Neural progenitor cell (in vitro differentiated cells): Measurements from ENCODE around the gene ASRGL1. TPM values are rescaled to one million over a fixed set of nuclear protein-coding genes. Genes with fewer than 3 reads are reported as not detected.

Experiments used
- DNase-seq: peaks from one replicate; pipeline ENCODE4 v3.0.0-alpha.2; 2016; ENCODE audit warnings: low spot score
- H2AFZ ChIP-seq: fragments of 200-600 bp; sonication (generic); replicated peaks from 2 replicates; pipeline ENCODE4 v1.6.1; 2016; ENCODE audit warnings: antibody characterized with exemption
- H3F3A ChIP-seq: fragments of 200-600 bp; sonication (generic); 2 replicates; pipeline ENCODE4 v1.6.1; 2016; ENCODE audit warnings: antibody characterized with exemption, low read depth
- H3K27ac ChIP-seq: fragments of 200-600 bp; sonication (generic); 2 replicates; pipeline ENCODE4 v1.5.1; 2016; ENCODE audit warnings: mild to moderate bottlenecking
- H3K27me3 ChIP-seq: fragments of 200-600 bp; sonication (generic); 2 replicates; pipeline ENCODE4 v1.6.1; 2016; ENCODE audit warnings: mild to moderate bottlenecking, moderate library complexity
- H3K36me3 ChIP-seq: fragments of 200-600 bp; sonication (generic); 2 replicates; pipeline ENCODE4 v1.5.1; 2016
- H3K4me1 ChIP-seq: fragments of 200-600 bp; sonication (generic); 2 replicates; pipeline ENCODE4 v1.6.1; 2016; ENCODE audit warnings: mixed run types
- H3K4me2 ChIP-seq: fragments of 200-600 bp; sonication (generic); 2 replicates; pipeline ENCODE4 v1.6.1; 2016
- H3K4me3 ChIP-seq: fragments of 200-600 bp; sonication (generic); 2 replicates; pipeline ENCODE4 v1.5.1; 2016
- H3K79me2 ChIP-seq: fragments of 200-600 bp; sonication (generic); 2 replicates; pipeline ENCODE4 v1.6.1; 2016; ENCODE audit warnings: low read depth
- H3K9ac ChIP-seq: fragments of 200-600 bp; sonication (generic); 2 replicates; pipeline ENCODE4 v1.6.1; 2016
- H3K9me3 ChIP-seq: fragments of 200-600 bp; sonication (generic); 2 replicates; pipeline ENCODE4 v1.5.1; 2016; ENCODE audit warnings: low read depth
- H4K20me1 ChIP-seq: fragments of 200-600 bp; sonication (generic); 2 replicates; pipeline ENCODE4 v1.6.1; 2016; ENCODE audit warnings: low read depth
- H3K27ac Mint-ChIP-seq: 3 replicates; pipeline ENCODE4 v1.8.0; 2021; ENCODE audit warnings: mixed read lengths
- H3K27me3 Mint-ChIP-seq: 2 replicates; pipeline ENCODE4 v1.8.0; 2022; ENCODE audit warnings: low read depth, mild to moderate bottlenecking, inconsistent platforms, moderate library complexity, mixed read lengths; ENCODE audit not compliant: insufficient read depth
- H3K36me3 Mint-ChIP-seq: 3 replicates; pipeline ENCODE4 v1.8.0; 2021; ENCODE audit warnings: mixed read lengths
- H3K4me1 Mint-ChIP-seq: 3 replicates; pipeline ENCODE4 v1.8.0; 2021; ENCODE audit warnings: mixed read lengths
- H3K4me3 Mint-ChIP-seq: 3 replicates; pipeline ENCODE4 v1.8.0; 2021; ENCODE audit warnings: mild to moderate bottlenecking, moderate library complexity, mixed read lengths
- H3K9me3 Mint-ChIP-seq: 3 replicates; pipeline ENCODE4 v1.8.0; 2020; ENCODE audit warnings: mixed read lengths
- EZH2 ChIP-seq: fragments of 200-600 bp; sonication (generic); IDR thresholded peaks from 2 replicates; pipeline ENCODE4 v1.6.1; 2017; ENCODE audit warnings: antibody characterized with exemption, mild to moderate bottlenecking, moderate library complexity
- EZH2phosphoT487 ChIP-seq: fragments of 200-600 bp; sonication (generic); IDR thresholded peaks from 2 replicates; pipeline ENCODE4 v1.6.1; 2017; ENCODE audit warnings: antibody characterized with exemption
- total RNA-seq: library from RNA; depleted of rRNA; stranded (reverse); fragments of >200 nt; gene quantifications from 2 replicates; pipeline ENCODE4 v1.2.3, GENCODE V29; 2015; ENCODE audit warnings: low replicate concordance
- TF ChIP-seq, protein P1 (sequence below): fragments of 200-600 bp; sonication (generic); IDR thresholded peaks from 2 replicates; pipeline ENCODE4 v1.5.1; 2017; ENCODE audit warnings: antibody characterized with exemption, mild to moderate bottlenecking

Gene ASRGL1
- total RNA-seq, 1 donor from 2014 or later: 56.8 TPM

DNA sequence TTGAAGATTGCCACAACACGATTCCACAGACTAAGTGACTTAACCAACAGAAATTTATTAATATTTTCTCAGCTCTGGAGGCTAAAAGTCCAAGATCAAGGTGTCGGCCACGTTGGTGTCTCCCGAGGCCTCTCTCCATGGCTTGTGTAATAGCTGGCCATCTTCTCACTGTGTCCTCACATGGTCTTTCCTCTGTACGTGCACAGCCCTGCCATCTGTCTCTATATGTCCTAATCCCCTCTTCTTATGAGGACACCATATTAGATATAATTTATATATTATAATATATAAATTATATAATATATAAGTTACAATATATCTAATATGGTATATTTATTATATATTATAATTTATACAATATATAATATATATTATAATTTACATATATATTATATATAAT is 56.5 kb downstream of the ASRGL1 start:
- H3K27me3 ChIP-seq: no peaks in the 10 kb centered on the region
- no peak overlapping the region for H3K9ac ChIP-seq
- peaks cover 10% of the 10 kb centered on the region for H3F3A ChIP-seq
- H3K4me3 ChIP-seq: no peak overlapping the region
- Mint-ChIP-seq H3K9me3 (no peaks in the 10 kb centered on the region), H3K4me3 (no peak overlapping the region), H3K27me3 (peaks cover 11% of the 10 kb centered on the region), H3K27ac (no peak overlapping the region), H3K36me3 (no peaks in the 10 kb centered on the region), H3K4me1 (peaks cover 19% of the 10 kb centered on the region)
- H3K36me3 ChIP-seq: no peaks in the 10 kb centered on the region
- H3K4me2 ChIP-seq: no peak overlapping the region
- TF ChIP-seq, protein P1, sequence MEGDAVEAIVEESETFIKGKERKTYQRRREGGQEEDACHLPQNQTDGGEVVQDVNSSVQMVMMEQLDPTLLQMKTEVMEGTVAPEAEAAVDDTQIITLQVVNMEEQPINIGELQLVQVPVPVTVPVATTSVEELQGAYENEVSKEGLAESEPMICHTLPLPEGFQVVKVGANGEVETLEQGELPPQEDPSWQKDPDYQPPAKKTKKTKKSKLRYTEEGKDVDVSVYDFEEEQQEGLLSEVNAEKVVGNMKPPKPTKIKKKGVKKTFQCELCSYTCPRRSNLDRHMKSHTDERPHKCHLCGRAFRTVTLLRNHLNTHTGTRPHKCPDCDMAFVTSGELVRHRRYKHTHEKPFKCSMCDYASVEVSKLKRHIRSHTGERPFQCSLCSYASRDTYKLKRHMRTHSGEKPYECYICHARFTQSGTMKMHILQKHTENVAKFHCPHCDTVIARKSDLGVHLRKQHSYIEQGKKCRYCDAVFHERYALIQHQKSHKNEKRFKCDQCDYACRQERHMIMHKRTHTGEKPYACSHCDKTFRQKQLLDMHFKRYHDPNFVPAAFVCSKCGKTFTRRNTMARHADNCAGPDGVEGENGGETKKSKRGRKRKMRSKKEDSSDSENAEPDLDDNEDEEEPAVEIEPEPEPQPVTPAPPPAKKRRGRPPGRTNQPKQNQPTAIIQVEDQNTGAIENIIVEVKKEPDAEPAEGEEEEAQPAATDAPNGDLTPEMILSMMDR: no peak
- TF ChIP-seq EZH2: no peak
- no peak for TF ChIP-seq EZH2phosphoT487
- H2AFZ ChIP-seq: no peak overlapping the region
- H4K20me1 ChIP-seq: peaks cover 4% of the 10 kb centered on the region
- H3K27ac ChIP-seq: no peak overlapping the region
- H3K9me3 ChIP-seq: no peaks in the 10 kb centered on the region
- DNase-seq: no peak
- H3K4me1 ChIP-seq: peaks cover 5% of the 10 kb centered on the region
- no peaks in the 10 kb centered on the region for H3K79me2 ChIP-seq

- Mint-ChIP-seq H3K4me3 (peak overlapping the region; percentile 69), H3K27ac (no peak overlapping the region), H3K4me1 (peaks cover 25% of the 10 kb centered on the region), H3K36me3 (no peaks in the 10 kb centered on the region), H3K9me3 (no peaks in the 10 kb centered on the region), H3K27me3 (peaks cover 14% of the 10 kb centered on the region)
- no peaks in the 10 kb centered on the region for H3K79me2 ChIP-seq
- peak overlapping the region; percentile 82 for H3K4me2 ChIP-seq
- H3F3A ChIP-seq: peaks cover 10% of the 10 kb centered on the region
- H4K20me1 ChIP-seq: peaks cover 4% of the 10 kb centered on the region
- H3K9me3 ChIP-seq: no peaks in the 10 kb centered on the region
- no peak overlapping the region for H3K27ac ChIP-seq
- peak; percentile 87 for DNase-seq
- H3K4me1 ChIP-seq: peaks cover 5% of the 10 kb centered on the region
- TF ChIP-seq, protein P1: peak; percentile 85
- no peak for TF ChIP-seq EZH2
- no peak for TF ChIP-seq EZH2phosphoT487
- peak overlapping the region; percentile 46 for H3K4me3 ChIP-seq
- H3K36me3 ChIP-seq: no peaks in the 10 kb centered on the region
- H3K27me3 ChIP-seq: no peaks in the 10 kb centered on the region
- peak overlapping the region; percentile 92 for H2AFZ ChIP-seq
- H3K9ac ChIP-seq: no peak overlapping the region
Observed at GRCh38 chr11:62394825-62395538, 57.7 kb downstream of the ASRGL1 start.

DNA sequence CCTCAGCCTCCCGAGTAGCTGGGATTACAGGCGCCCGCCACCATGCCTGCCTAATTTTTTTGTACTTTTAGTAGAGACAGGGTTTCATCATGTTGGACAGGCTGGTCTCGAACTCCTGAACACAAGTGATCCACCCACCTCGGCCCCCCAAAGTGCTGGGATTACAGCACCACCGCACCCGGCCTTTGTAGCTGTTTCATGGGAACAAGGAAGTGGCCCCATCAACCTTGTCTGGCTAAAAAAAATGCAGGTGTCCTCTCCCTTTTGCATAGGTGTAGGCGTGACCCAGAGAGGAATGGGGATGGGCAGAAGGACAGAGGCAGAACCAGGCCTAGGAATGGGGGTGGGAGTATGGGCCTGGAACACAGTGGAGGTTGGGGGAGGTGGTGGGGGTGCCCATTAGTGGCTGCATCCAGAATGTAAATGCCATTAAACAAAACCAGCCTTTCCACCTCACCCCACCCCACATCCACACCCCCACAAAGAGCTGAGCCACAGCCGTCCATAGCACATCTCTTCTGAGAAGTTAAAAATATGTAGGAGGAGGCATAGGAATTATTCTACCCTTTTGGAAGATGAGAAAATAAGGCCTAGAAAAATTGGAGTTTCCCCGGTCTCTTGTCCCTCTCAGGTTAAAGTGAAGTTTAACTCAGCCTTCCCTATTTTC is 58.8 kb downstream of the ASRGL1 start:
- no peaks in the 10 kb centered on the region for H3K36me3 ChIP-seq
- no peak overlapping the region for H3K27ac Mint-ChIP-seq
- no peaks in the 10 kb centered on the region for H3K79me2 ChIP-seq
- H2AFZ ChIP-seq: no peak overlapping the region
- TF ChIP-seq EZH2 (no peak), EZH2phosphoT487 (no peak)
- H3K4me2 ChIP-seq: no peak overlapping the region
- no peaks in the 10 kb centered on the region for H3K9me3 Mint-ChIP-seq
- H3K4me1 ChIP-seq: peaks cover 5% of the 10 kb centered on the region
- DNase-seq: no peak
- peaks cover 4% of the 10 kb centered on the region for H4K20me1 ChIP-seq
- H3K27ac ChIP-seq: no peak overlapping the region
- peaks cover 25% of the 10 kb centered on the region for H3K4me1 Mint-ChIP-seq
- H3K27me3 Mint-ChIP-seq: peaks cover 12% of the 10 kb centered on the region
- no peak overlapping the region for H3K4me3 Mint-ChIP-seq
- H3K9me3 ChIP-seq: no peaks in the 10 kb centered on the region
- H3K36me3 Mint-ChIP-seq: no peaks in the 10 kb centered on the region
- no peak overlapping the region for H3K4me3 ChIP-seq
- no peaks in the 10 kb centered on the region for H3K27me3 ChIP-seq
- H3K9ac ChIP-seq: no peak overlapping the region
- H3F3A ChIP-seq: peaks cover 10% of the 10 kb centered on the region
